Tibial nerve (tissue), 4 donors: ENCODE data around the gene DPF1.

Experiments
- CTCF ChIP-seq, 5 experiments: fragments of 200-600 bp in 3 of 5; fragments of 450-650 bp in 2 of 5; sonication (generic) in 3 of 5; IDR thresholded peaks; one replicate each; pipeline ENCODE4 v1.5.1; 2016 to 2019; ENCODE audit warnings: antibody characterized with exemption in 5 of 5, mild to moderate bottlenecking in 3 of 5, moderate library complexity in 2 of 5
- EP300 ChIP-seq, 2 donors: sonication (generic); formaldehyde crosslinking; IDR thresholded peaks; one replicate each; pipeline ENCODE4 v1.6.1; 2017; ENCODE audit warnings: antibody characterized with exemption in 2 of 2, mild to moderate bottlenecking in 1 of 2
- POLR2A ChIP-seq, 2 donors: fragments of 450-650 bp; IDR thresholded peaks; one replicate each; pipeline ENCODE4 v1.6.1; 2017; ENCODE audit warnings: antibody characterized with exemption in 2 of 2, mild to moderate bottlenecking in 2 of 2, moderate library complexity in 2 of 2

- TF ChIP-seq CTCF (IDR thresholded peaks at IDR 0.05): no peak
- no peak for TF ChIP-seq POLR2A (IDR thresholded peaks at IDR 0.05)
- TF ChIP-seq EP300 (IDR thresholded peaks at IDR 0.05): no peak
Observed at GRCh38 chr19:38234615-38235014, 10.6 kb upstream of the DPF1 start.
